ENCODE data around the gene GNG12. TPM values are rescaled to one million over a fixed set of nuclear protein-coding genes. Genes with fewer than 3 reads are reported as not detected.
"Not testable (repeated sequence)": the region's sequence is repeated elsewhere in the genome, so short reads cannot be mapped to it uniquely, and the experiment has no call there.

Gene GNG12
- total RNA-seq, 1 donor from 2014 or later: 18.5 TPM

GRCh38 chr1:67735206-67735605, 98.1 kb downstream of the GNG12 start:
- no peaks in the 10 kb centered on the region for H3K9me3 Mint-ChIP-seq
- H3K27ac Mint-ChIP-seq (ENCODE audit: unreplicated experiment): no peak overlapping the region
- no peak for TF ChIP-seq CTCF (conservative IDR thresholded peaks at IDR 0.05)
- H3K4me3 Mint-ChIP-seq: no peak overlapping the region
- no peaks in the 10 kb centered on the region for H3K36me3 Mint-ChIP-seq (ENCODE audit: low read depth)
- no peaks in the 10 kb centered on the region for H3K27me3 Mint-ChIP-seq (ENCODE audit: low read depth)
- peaks cover 22% of the 10 kb centered on the region for H3K4me1 Mint-ChIP-seq
- DNase-seq (ENCODE audit: low read depth, low spot score): no peak

- H3K4me1 Mint-ChIP-seq: peaks cover 22% of the 10 kb centered on the region
Measured at GRCh38 chr1:67734323-67734690, 99.0 kb downstream of the GNG12 start.

GRCh38 chr1:67733681-67734322, 99.5 kb downstream of the GNG12 start:
- no peak for DNase-seq (ENCODE audit: low read depth, low spot score)
- TF ChIP-seq CTCF (conservative IDR thresholded peaks at IDR 0.05): no peak
- no peak overlapping the region for H3K27ac Mint-ChIP-seq (ENCODE audit: unreplicated experiment)
- no peaks in the 10 kb centered on the region for H3K9me3 Mint-ChIP-seq
- peaks cover 22% of the 10 kb centered on the region for H3K4me1 Mint-ChIP-seq
- H3K27me3 Mint-ChIP-seq (ENCODE audit: low read depth): no peaks in the 10 kb centered on the region
- no peaks in the 10 kb centered on the region for H3K36me3 Mint-ChIP-seq (ENCODE audit: low read depth)
- H3K4me3 Mint-ChIP-seq: no peak overlapping the region

More at GRCh38 chr1:67734323-67734690, 99.0 kb downstream of the GNG12 start:
- Mint-ChIP-seq H3K36me3 (ENCODE audit: low read depth) (no peaks in the 10 kb centered on the region), H3K9me3 (no peaks in the 10 kb centered on the region), H3K27me3 (ENCODE audit: low read depth) (no peaks in the 10 kb centered on the region), H3K4me3 (no peak overlapping the region), H3K27ac (ENCODE audit: unreplicated experiment) (no peak overlapping the region)
- DNase-seq (ENCODE audit: low read depth, low spot score): no peak
- no peak for TF ChIP-seq CTCF (conservative IDR thresholded peaks at IDR 0.05)

- Mint-ChIP-seq H3K4me3 (no peak overlapping the region), H3K27ac (ENCODE audit: unreplicated experiment) (no peak overlapping the region), H3K9me3 (no peaks in the 10 kb centered on the region), H3K4me1 (peaks cover 22% of the 10 kb centered on the region), H3K27me3 (ENCODE audit: low read depth) (no peaks in the 10 kb centered on the region), H3K36me3 (ENCODE audit: low read depth) (no peaks in the 10 kb centered on the region)
- DNase-seq (ENCODE audit: low read depth, low spot score): no peak
- no peak for TF ChIP-seq CTCF (conservative IDR thresholded peaks at IDR 0.05)
Measured at GRCh38 chr1:67732750-67733151, 100.5 kb downstream of the GNG12 start.

GRCh38 chr1:67731322-67731721, 101.9 kb downstream of the GNG12 start:
- H3K27me3 Mint-ChIP-seq (ENCODE audit: low read depth): no peaks in the 10 kb centered on the region
- peak overlapping the region; percentile 52 for H3K27ac Mint-ChIP-seq (ENCODE audit: unreplicated experiment)
- H3K4me1 Mint-ChIP-seq: peaks cover 17% of the 10 kb centered on the region
- H3K4me3 Mint-ChIP-seq: no peak overlapping the region
- TF ChIP-seq CTCF (conservative IDR thresholded peaks at IDR 0.05): no peak
- no peaks in the 10 kb centered on the region for H3K9me3 Mint-ChIP-seq
- no peaks in the 10 kb centered on the region for H3K36me3 Mint-ChIP-seq (ENCODE audit: low read depth)
- no peak for DNase-seq (ENCODE audit: low read depth, low spot score)

GRCh38 chr1:67730312-67730711, 103.0 kb downstream of the GNG12 start:
- not testable (repeated sequence) for H3K4me1 Mint-ChIP-seq; H3K27me3 Mint-ChIP-seq (ENCODE audit: low read depth); DNase-seq (ENCODE audit: low read depth, low spot score); H3K9me3 Mint-ChIP-seq; H3K36me3 Mint-ChIP-seq (ENCODE audit: low read depth); H3K27ac Mint-ChIP-seq (ENCODE audit: unreplicated experiment); H3K4me3 Mint-ChIP-seq

Measured in neural crest cell (in vitro differentiated cells).